ENCODE measurements around the gene UQCR11. TPM values are rescaled to one million over a fixed set of nuclear protein-coding genes. Genes with fewer than 3 reads are reported as not detected.

The UQCR11 gene
- total and polyA plus RNA-seq, 2 donors (not counting 3 experiments of a cell fraction or from before 2014, with no cell fraction given): 165 to 210 TPM

DNA sequence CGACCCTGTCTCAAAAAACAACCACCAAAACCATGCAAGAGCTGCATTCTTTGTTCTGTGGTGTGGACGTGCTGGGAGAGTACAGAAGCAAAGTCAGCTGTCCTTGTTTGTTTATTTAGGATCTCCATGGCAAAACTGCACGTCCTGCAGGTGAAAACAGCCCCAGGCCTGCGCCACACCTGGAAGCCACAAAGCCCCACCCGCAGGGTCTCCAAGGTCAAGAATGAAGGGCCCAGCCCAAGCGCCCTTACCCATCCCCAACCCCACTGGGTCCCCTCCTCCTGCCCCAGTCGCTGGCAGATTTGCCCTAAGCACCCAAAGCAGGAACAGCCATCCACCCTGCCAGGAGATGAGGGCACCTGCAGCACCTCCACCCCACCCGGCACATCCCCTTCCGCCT lies 23.1 kb downstream of the UQCR11 start:
- no TSS peak for BruUV-seq (replicated peaks)
- Histone ChIP-seq H3K4me3 (replicated peaks in 1 of 3; ENCODE audit: insufficient read depth in 1 of 3, low read depth in 1 of 3, low read length in 3 of 3) (no peak overlapping the region), H3K9me3 (replicated peaks; ENCODE audit: control insufficient read depth, insufficient read depth, low read length) (no peaks in the 10 kb centered on the region), H3K4me2 (ENCODE audit: insufficient read depth, low read length) (no peak overlapping the region), H4K20me1 (replicated peaks; ENCODE audit: control insufficient read depth, extremely low read depth, insufficient read depth, low read length) (no peaks in the 10 kb centered on the region), H3K4me1 (ENCODE audit: control insufficient read depth, extremely low read depth, insufficient read depth, low read length) (no peaks in the 10 kb centered on the region), H3K27ac (ENCODE audit: insufficient read depth, low read depth, low read length) (no peak overlapping the region), H3K36me3 (ENCODE audit: control insufficient read depth in 2 of 2, extremely low read depth in 1 of 2, insufficient read depth in 2 of 2, low read length in 2 of 2) (peaks cover 12 to 42% of the 10 kb centered on the region in 2 experiments), H3K9ac (replicated peaks; ENCODE audit: extremely low read depth, insufficient read depth, low read length) (no peak overlapping the region), H3K27me3 (ENCODE audit: control insufficient read depth in 2 of 2, insufficient read depth in 2 of 2, low read length in 2 of 2) (no peaks in the 10 kb centered on the region), H3K79me2 (ENCODE audit: control insufficient read depth, insufficient read depth, low read length) (peaks cover 15% of the 10 kb centered on the region), H3K9me1 (replicated peaks; ENCODE audit: control insufficient read depth, extremely low read depth, insufficient read depth, low read length) (no peaks in the 10 kb centered on the region), H2AFZ (ENCODE audit: low read depth, low read length) (no peak overlapping the region)
- intact Hi-C loops (cut with micrococcal nuclease) (no loop called here), dilution Hi-C loops (cut with MboI; ENCODE audit: extremely low pct_ligation_motif_present, low sequenced_read_pairs) (no loop called here)
- FAIRE-seq (no peak), DNase-seq (ENCODE audit: low read depth, low spot score) (no peak)
- ChIA-PET POLR2A (no interaction called here), CTCF (no interaction called here)
- TF ChIP-seq POLR2AphosphoS5 (IDR thresholded peaks at IDR 0.05; ENCODE audit: insufficient read depth, low read depth, low read length) (no peak), MYC (IDR thresholded peaks at IDR 0.05; ENCODE audit: low read depth, low read length) (no peak)

DNA sequence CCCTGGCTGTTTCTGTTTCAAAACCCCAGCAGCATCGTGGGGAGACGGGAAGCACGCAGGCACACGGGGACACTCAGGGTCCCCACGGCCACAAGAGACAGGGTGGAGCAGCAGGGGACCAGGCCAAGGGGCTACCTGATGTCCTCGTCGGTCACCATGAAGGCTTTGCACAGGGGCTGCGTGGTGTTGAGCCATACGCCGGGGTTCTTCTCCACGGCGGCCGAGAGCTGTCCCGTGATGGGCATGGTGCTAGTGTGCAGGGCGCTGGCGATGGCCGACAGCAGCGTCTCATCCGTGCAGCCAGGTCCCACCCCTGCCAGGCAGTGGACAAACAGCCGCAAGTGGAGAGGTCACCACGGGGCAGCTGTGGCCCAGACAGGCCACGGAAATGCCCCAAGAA lies 24.3 kb downstream of the UQCR11 start:
- dilution Hi-C loops (cut with MboI; ENCODE audit: extremely low pct_ligation_motif_present, low sequenced_read_pairs) (no loop called here), intact Hi-C loops (cut with micrococcal nuclease) (no loop called here)
- Histone ChIP-seq H3K4me3 (replicated peaks in 1 of 3; ENCODE audit: insufficient read depth in 1 of 3, low read depth in 1 of 3, low read length in 3 of 3) (no peak overlapping the region), H3K27me3 (ENCODE audit: control insufficient read depth in 2 of 2, insufficient read depth in 2 of 2, low read length in 2 of 2) (no peaks in the 10 kb centered on the region), H2AFZ (ENCODE audit: low read depth, low read length) (no peak overlapping the region), H3K79me2 (ENCODE audit: control insufficient read depth, insufficient read depth, low read length) (peaks cover 7% of the 10 kb centered on the region), H3K9me1 (replicated peaks; ENCODE audit: control insufficient read depth, extremely low read depth, insufficient read depth, low read length) (no peaks in the 10 kb centered on the region), H3K9ac (replicated peaks; ENCODE audit: extremely low read depth, insufficient read depth, low read length) (no peak overlapping the region), H3K36me3 (ENCODE audit: control insufficient read depth in 2 of 2, extremely low read depth in 1 of 2, insufficient read depth in 2 of 2, low read length in 2 of 2) (peaks cover 12 to 50% of the 10 kb centered on the region in 2 experiments), H3K27ac (ENCODE audit: insufficient read depth, low read depth, low read length) (no peak overlapping the region), H4K20me1 (replicated peaks; ENCODE audit: control insufficient read depth, extremely low read depth, insufficient read depth, low read length) (no peaks in the 10 kb centered on the region), H3K9me3 (replicated peaks; ENCODE audit: control insufficient read depth, insufficient read depth, low read length) (no peaks in the 10 kb centered on the region), H3K4me1 (ENCODE audit: control insufficient read depth, extremely low read depth, insufficient read depth, low read length) (no peaks in the 10 kb centered on the region), H3K4me2 (ENCODE audit: insufficient read depth, low read length) (no peak overlapping the region)
- CTCF ChIA-PET: interaction anchor here (0.8 kb wide), 1 partner anchor 10 kb away, joined by 4 read pairs; no protein-coding TSS in a partner anchor
- no peak for TF ChIP-seq FOS (IDR thresholded peaks at IDR 0.05; ENCODE audit: borderline replicate concordance, insufficient read depth, low read length)
- no peak for TF ChIP-seq POLR2A (IDR thresholded peaks at IDR 0.05; ENCODE audit: low read depth, low read length)
- TF ChIP-seq JUN (IDR thresholded peaks at IDR 0.05; ENCODE audit: borderline replicate concordance, insufficient read depth, insufficient read length, low read depth): no peak
- TF ChIP-seq, protein P1, sequence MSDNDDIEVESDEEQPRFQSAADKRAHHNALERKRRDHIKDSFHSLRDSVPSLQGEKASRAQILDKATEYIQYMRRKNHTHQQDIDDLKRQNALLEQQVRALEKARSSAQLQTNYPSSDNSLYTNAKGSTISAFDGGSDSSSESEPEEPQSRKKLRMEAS (IDR thresholded peaks at IDR 0.05; ENCODE audit: insufficient read depth, insufficient read length): no peak
- TF ChIP-seq POLR2AphosphoS5 (IDR thresholded peaks at IDR 0.05; ENCODE audit: insufficient read depth, low read depth, low read length): no peak
- no peak for TF ChIP-seq GATA2 (IDR thresholded peaks at IDR 0.05; ENCODE audit: insufficient read depth, insufficient read length, low read depth, low read length)
- POLR2A ChIA-PET: interaction anchor here (0.6 kb wide), 1 partner anchor 18 kb away, joined by 6 read pairs; no protein-coding TSS in a partner anchor
- no TSS peak for BruUV-seq (replicated peaks)
- no peak for DNase-seq (ENCODE audit: low read depth, low spot score)
- no peak for FAIRE-seq
